Stimulated activated CD8-positive, alpha-beta memory T cell treated with anti-CD3 and anti-CD28 coated beads, Interleukin-15, amount 100 ng/mL, for 1 hour (primary cell): ENCODE measurements around the gene KAT2A.

Source experiments
- DNase-seq: peaks from one replicate; pipeline ENCODE4 v3.0.0-alpha.2; 2020; ENCODE audit warnings: low read depth

The KAT2A gene

DNA sequence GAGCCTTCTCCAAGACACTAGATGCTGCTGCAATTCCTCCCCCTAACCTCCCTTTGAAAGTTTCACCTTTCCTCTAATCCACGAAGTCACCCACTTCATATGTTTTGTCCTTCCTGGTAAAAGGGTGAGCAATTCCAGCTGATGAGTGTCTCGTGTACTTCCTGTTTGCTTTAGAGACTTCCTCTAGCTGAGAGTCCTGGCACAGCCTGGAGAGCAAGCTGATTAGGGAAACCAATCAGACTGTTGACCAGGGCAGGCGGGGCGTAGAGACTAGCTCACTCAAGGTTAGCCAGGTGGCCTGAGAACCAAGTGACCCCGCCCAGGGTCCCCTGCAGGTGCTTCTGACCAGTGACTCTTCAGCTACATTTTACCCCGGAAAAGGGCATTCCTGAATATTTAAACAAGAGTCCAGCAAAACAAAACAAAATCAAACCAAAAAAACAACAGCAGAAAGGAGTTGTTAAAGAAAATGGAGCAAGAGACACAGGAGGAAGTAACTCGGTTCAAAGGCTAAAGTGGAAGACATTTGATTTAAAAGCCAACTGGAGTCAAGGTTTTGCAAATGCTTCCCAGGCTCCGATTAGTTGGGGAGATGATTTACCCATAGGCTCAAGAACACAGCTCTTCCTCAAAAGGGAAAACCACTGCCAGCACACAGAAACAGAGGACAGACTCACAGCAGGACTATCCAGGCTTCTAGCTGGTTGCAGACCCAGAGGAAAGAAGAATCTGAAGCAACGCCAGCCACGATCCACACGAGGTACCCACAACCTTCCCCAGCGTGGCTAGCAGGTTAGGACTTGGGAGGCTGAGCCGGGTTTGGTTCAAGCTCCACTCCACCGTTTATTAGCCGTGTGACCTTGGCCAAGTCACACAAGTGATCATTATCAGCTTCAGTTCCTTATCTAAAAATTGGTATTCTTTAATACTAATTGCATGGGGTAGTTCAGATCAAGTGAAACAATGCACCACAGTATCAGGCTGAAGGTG, 14.8 kb upstream of the KAT2A start:
- DNase-seq: no peak

DNA sequence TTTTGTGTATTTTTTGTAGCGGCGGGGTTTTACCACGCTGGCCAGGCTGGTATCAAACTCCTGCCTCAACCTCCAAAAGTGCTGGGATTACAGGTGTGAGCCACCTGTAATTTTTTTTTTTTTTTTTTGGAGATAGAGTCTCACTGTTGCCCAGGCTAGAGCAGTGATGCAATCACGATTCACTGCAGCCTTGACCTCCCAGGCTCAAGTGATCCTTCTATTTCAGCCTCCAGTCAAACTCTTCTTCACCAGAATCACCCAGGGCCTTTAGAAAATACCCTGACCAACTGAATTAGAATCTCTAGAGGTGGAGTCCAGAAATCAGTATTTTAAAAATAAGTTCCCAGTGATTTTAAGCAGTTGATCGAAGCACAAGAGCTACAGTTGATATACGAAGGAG, 14.0 kb upstream of the KAT2A start:
- DNase-seq: no peak

DNA sequence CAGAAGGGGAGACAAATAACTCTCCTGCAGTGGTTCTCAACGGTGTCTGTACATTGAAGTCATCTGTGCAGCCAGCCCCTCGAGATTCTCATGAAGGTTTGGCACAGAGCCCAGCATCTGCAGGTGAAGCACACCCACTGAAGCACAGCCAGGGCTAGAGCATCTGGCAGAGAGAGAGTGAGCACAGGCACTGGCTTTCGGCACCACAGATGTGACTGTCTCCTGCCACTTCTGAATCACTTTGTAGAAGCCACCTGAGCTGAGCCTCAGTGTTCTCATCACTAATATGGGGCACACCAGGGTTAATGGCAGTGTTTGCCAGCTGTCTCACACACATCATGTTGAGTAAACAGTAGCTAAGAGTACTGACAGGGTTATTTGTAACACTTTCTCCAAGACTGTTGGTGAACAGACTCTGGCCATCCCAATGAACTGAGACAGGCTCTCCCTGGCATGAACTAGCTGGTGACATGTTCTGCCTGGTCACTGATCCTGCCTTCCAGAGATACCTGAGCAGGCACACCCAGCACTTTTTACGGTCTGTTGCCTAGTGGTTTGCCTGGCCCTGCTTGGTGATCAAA, 12.4 kb upstream of the KAT2A start:
- no peak for DNase-seq

DNA sequence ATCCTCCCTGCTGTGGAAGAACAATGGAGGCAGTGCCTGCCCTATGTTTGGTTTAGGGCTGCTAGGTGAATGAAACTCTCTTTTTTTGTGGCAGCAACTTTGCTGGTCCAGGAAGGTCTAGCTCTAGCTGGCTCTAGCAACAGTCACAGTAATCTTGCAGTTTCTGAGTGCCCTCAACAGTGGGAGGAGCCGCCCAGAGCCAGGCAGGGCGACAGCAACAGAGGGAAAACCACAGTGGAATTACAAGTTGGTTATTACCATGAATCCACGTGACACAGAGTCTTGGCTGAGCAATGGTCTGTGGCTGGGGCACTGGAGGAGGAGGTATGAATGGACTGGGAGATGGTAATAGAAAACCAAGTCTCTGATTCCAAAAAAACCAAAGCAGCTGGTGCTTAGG, 11.8 kb upstream of the KAT2A start:
- no peak for DNase-seq

DNA sequence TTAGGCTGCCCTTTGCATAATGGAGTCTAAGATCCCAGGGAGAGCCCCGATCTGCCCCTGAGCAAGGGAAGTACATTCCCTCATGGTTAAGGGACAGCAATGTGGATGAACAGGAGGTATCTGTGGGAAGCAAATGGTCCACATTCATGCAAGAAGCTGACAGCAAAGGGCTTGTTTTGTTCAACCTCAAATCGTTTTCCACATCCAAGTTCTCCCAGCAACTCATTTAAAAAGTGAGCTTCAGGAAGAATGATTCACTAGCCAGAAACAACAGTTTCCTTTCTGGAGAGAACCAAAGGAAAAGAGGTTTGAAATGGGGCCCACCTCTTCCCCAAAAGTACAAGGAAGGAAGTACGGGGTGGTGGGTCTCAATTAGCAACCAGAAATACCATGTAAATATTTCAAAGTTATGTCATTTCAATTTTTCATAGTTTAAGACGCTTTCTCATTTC, 10.8 kb upstream of the KAT2A start:
- no peak for DNase-seq

DNA sequence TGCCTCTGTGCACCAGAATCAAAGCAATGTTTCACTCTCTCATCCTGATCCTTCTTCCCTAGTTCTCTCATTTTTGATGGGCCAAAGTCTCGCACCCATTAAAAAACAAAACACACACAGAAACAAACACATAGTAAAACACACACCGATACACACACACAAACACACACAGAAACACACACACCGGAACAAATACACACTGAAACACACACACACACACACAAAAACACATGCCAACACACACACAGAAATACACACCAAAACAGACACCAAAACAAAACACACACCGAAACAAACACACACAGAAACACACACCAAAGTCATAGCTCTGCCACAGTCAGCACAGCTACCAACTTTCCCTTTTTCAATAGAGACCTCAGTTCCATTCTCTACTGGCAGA, 10.1 kb upstream of the KAT2A start:
- DNase-seq: no peak

DNA sequence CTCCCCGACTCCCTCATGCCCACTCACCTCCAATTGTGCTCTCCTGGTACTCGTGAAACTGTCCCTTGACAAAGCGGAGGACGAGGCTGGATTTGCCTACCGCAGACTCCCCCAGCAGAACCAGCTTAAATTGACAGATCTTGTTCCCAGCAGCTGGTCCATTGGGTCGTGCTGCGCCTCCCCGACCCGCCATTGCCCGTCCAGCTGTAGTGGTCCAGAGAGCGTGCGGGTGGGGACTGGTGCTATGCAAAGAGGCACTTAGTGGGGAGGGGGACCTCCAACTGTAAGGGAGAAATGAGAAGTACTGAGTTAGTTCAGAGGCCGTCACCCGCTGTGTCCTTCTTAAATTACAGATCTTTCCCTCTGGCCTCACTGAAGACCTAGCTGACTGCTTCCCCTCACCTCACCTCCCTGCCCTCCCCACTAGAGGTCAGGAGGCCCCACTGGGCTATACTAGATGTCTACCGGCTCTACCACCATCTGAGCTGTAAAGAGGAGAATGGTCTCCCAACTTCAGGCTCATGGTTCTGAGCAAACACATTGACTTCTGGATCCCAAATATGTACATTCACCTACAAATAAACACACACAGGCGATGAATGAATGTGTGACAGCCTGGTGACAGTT, 9.3 kb upstream of the KAT2A start:
- DNase-seq: no peak

DNA sequence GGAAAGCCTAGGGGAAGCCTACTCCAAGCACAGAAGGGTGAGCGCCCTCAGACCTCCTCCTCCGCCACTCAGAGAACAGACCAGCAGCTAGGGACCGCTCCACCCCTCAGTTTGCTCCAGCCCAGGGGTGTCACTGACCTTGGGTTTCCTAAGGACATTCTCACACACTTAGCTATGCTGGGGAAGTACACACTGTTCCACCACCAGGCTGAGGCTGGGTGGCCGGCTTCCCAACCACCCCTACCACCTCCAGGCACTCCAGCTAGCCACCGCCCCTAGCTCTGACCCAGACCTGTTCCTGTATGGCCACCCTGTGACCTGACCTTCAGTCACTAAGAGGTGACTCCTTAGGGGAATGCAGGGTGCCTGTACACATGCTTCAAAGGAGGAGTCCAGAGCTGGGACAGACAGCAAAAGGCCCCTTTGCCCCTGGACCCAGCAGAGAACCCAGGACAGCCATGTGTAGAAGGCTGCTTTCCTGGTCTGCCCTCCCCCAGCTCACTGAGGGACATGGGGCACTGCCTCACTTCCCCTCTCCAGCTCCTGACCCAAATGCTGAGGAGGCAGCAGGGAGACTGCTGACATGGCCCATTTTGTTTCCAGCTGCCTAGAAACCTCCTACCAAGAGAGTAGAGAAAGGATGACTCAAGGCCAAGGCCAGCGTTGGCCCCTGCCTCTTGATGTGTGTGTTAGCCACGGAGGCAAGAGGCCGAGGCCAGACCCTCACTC, 8.1 kb upstream of the KAT2A start:
- no peak for DNase-seq

DNA sequence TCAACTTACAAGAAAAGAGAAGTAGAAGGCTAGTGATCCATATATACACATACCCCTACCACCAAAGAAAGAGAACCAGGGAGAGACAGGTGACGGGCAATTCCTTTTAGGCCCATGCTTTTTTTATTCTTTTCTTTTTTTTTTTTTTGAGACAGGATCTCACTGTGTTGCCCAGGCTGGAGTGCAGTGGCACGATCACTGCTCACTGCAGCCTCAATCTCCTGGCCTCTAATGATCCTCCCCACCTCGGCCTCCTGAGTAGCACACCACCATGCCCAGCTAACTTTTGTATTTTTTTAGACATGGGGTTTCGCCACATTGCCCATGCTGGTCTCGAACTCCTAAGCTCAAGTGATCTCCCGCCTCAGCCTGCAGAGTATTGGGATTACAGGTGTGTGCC, 6.2 kb upstream of the KAT2A start:
- DNase-seq: no peak

DNA sequence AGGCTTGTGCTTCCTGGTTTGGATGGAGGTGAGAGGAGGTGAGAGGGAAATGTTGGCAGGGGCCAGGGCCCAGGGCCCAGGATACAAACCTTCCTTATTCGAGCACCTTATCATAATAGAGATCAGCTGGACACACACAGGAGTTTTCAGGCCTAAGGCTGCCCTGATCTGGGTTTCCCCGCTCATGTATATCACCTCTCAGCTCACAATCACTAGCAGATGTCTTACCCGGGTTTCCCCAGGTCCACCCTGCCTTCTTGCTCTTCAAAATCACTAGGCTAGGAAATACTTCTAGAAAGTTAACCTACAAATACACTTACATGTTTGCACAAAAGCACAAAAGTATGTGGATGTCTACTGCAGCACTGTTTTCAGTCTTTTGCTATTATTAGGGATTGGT, 5.7 kb upstream of the KAT2A start:
- no peak for DNase-seq

DNA sequence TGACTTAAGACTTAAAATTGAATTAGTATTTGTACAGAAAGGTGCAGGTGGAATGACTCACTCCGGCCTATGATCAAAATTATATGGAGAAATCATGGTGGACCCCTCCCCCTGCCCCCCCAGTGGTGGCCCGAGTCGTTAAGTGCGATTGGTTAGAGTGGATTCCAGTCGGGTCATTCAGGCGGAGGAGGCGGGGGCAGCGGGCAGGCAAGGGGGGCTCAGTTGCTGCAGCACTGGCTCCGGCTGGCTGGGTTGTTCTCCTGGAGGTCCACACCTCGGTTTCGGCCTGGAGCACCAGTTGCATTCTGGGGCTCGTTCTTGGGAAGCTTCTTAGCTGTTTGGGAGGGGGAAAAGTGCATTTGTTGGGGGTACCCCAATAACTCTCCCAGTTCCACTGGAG, 4.4 kb upstream of the KAT2A start:
- no peak for DNase-seq

DNA sequence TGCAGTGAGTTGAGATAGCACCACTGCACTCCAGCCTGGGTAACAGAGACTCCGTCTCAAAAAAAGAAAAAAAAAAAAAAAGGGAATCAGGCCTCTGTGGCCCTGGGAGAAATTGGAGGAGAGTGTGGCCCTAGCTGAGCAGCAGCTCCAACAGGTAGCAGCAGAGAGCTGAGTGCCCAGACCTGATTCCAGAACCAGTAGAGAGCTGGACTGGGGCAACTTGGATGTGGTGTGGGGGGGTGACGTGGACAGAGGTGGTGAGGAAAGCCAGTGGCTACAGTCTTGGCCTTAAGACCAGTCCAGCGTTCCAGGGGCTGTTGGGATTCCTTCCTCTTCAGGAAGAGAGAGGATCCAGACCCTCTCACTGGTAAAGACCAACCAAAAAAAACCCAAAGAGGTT, 3.1 kb upstream of the KAT2A start:
- DNase-seq: no peak

DNA sequence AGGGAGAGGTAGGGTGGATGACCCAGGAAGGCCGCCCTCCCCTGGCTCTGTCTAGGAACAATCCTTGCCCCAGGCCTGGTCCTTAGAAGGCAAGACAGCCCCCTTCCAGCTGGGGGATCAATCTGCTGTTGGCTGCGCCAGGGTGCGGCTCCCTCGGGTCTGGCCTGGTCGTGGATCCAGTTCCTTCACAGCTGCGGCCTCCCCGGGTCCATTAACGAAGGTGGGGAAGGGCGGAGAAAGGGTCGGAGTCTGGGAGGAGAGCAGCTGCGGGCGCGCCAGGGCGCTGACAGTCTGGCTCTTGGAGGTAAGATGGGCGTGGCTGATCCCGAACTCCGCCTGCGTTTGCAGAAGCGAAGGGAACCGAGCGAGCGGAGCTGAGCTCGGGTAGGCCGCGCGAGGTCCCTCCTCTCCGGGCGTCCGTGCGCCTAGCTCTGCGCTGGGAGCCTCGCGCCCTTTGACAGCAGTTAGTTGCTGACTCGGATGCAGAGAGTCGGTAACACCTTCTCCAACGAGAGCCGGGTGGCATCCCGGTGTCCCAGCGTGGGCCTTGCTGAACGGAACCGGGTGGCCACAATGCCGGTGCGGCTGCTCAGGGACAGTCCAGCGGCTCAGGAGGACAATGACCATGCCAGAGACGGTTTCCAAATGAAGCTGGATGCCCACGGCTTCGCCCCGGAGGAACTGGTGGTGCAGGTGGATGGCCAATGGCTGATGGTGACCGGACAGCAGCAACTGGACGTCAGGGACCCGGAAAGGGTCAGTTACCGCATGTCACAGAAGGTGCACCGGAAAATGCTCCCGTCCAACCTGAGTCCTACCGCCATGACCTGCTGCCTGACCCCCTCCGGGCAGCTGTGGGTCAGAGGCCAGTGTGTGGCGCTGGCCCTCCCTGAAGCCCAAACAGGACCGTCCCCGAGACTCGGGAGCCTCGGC, 1.5 kb upstream of the KAT2A start, which contains the start of gene HSPB9:
TSS of gene HSPB9 (plus strand) at position 434 of the 933 bp plus-strand sequence. CDS start at position 481, 47 bp downstream.
- DNase-seq: no peak

DNA sequence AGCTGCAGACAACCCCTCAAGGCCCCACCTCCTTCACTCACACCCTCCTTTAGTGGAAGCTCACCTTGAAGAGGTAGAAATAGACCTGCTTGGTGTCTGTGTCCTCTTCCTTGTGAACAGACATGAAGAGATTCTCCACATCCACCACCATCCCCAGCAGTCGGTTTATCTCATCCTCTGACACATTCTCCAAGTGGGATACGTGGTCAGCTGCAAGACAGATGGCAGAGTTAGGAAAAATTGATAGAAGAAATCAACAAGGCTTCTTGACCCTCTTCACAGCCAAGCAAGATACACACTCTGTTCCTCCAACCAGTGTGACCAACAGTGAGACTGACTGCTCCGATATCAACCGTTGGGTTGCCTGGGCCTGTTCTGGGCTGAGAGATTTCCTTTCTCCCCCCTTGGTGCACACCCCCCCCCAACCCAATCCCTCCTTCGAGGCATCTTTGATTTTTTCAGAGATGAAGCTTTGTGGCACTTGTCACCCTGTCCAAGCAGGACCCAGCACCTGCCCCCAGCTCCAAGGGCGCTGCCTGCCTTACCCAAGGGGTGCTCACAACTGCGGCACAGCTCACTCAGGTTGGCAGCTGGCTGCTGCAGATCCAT, 902 bp downstream of the KAT2A start:
- DNase-seq: no peak

DNA sequence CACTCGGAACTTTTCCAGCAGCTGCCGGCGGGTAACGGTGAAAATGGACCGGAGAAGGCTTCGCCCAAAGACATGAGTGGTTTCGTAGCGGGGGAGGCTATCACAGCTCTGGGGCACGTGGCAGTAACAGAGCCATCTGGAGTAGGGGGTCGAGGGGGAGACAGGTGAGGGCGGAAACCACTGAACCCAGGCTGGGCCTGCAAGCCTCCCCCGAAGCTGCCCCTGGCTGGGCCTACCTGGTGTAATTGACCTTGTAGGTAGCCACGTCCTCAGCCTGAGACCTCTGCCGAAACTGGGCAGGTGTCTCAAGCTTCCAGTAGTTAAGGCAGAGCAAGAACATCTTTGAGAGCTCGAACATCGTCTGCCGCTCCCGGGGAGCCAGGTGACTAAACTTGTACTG, 1.9 kb downstream of the KAT2A start:
- no peak for DNase-seq

DNA sequence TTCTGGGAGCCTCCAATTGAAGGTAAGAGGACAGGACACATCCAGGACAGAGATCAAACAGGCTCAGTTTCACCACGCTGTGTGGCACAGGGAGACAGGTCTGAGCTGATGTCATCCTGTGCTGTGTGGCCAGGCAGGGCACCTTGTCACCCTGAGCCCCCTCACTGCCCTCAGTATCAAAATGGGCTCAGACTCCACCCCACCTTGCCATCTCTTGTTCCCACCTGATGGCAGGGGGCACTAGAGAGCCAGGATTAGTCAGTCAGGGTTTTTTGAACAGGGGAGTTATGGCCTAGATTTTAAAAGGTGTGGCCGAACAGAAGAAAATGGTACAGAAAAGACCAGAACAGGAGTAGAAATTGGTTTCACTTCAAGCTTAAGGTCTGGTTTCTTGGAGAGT, 2.6 kb downstream of the KAT2A start:
- DNase-seq: peak; percentile 17

DNA sequence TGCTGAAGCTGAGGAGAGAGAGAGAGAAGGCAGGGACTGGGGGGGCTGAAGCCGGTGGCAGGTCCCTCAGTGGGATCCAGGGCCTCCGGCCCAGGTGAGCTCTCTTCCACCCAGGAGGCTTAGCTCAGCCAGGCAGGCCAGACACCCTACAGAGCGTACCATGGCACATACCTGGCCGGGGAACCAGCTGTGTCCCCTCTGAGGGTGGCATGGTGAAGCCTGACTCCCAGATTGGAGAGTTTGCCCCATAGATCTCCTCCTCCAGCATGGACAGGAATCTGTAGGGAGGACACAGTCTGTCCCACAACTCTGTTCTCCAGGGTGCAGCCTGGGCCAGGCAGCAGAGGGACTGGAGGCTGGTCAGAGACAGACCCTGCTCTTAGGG, 3.0 kb downstream of the KAT2A start:
- no peak for DNase-seq

DNA sequence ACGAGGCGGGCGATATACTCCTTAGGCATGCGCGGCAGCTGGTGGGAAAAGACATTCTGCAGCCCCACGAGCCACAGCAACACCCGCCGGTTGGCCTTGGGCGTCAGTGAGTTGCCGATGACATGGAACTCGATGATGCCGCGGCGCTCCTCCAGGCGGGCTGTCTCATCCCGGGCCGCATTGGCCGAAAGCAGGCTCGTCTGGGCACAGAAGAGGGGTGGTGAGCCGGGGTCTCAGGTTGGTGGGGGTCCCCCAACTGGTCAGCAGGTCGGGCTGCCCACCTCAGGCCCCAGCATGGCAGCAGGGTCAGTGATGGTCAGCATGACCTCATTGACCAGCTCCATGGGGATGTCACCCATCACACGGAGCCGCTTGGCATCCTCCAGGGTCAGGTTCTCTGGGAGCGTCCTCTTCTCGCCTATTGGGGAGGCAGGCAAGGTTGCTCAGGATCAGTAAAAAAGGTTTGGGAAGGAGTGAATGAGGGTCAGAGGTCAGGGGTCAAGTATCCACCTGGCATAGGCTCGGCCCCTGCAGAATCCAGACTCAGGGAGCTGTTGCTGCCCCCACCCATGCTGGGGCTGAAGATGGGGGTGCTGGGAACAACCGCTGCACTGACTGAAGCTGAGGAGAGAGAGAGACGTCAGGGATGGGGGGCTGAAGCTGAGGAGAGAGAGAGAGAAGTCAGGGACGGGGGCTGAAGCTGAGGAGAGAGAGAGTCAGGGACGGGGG, 3.6 kb downstream of the KAT2A start:
- DNase-seq: no peak

DNA sequence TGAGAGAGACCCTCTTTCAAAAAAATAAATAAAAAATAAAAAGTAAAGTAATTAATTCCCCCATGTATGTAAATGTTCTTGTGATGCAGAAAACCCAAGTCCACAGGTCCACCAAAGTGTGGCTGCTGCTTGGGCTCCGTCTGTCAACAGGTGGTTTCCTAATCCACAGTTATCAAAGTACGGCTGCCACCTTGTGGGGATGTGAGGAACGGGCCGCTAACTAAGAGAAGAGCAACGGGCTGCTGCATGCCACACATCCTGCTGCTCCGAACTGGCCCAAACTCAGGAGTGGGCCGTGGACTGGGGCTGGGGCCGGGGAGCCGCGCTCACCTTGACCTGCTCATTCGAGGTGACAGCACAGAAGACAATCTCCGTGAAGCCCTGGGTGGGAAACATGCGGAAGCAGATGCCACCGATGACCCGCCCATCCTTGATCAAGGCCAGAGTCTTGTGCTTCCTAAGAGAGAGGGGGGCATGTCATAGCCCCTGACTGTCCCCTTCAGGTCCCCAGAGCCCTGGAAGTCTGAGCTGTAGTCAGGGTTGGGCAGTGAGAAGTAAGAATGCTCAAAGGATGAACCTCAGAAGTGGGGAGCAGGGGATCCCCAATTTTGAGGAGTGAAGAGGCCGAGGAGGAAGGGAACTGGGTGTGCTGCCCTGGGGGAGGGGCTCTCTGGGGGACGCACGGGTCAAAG, 4.3 kb downstream of the KAT2A start:
- DNase-seq: peak; percentile 71
